Lower leg skin (tissue), 4 donors: Measurements from ENCODE around the gene POT1. TPM values are rescaled to one million over a fixed set of nuclear protein-coding genes. Genes with fewer than 3 reads are reported as not detected.

Source experiments
- DNase-seq, 2 donors: peaks; one replicate each; pipeline ENCODE4 v3.0.0-alpha.2; 2019; ENCODE audit warnings: low spot score in 2 of 2
- H3K4me3 ChIP-seq: fragments of 200-600 bp; sonication (generic); 2 replicates; pipeline ENCODE4 v1.5.1; 2017; ENCODE audit warnings: mild to moderate bottlenecking, low read depth; ENCODE audit not compliant: poor library complexity, severe bottlenecking
- POLR2A ChIP-seq, 2 donors: fragments of 450-650 bp; IDR thresholded peaks; one replicate each; pipeline ENCODE4 v1.6.1; 2016 to 2017; ENCODE audit warnings: antibody characterized with exemption in 2 of 2, mild to moderate bottlenecking in 1 of 2, moderate library complexity in 1 of 2
- WGBS, 2 donors: methylation state at CpG; one replicate each; pipeline ENCODE4 v1.1.5; 2018; 5-methylcytosine and 5-hydroxymethylcytosine counted together
- intact Hi-C: fragments of 100-400 bp; cut with DNase I; formaldehyde crosslinking; loops from one replicate; pipeline ENCODE4 v1.15.0; 2023; ENCODE audit warnings: low total_unique reads
- total RNA-seq, 4 donors: library from RNA; depleted of rRNA; stranded (reverse); fragments of >200 nt; gene quantifications; one replicate each; pipeline ENCODE4 v1.1.0, GENCODE V29; 2016
- TF ChIP-seq, protein P1 (sequence below), 3 donors: fragments of 450-650 bp; IDR thresholded peaks; one replicate each; pipeline ENCODE4 v1.5.1; 2016; ENCODE audit warnings: antibody characterized with exemption in 3 of 3, mild to moderate bottlenecking in 3 of 3, moderate library complexity in 2 of 3

POT1 gene
- total RNA-seq, 4 donors from 2014 or later: 13.9 to 17.8 (median 14.9) TPM

DNA sequence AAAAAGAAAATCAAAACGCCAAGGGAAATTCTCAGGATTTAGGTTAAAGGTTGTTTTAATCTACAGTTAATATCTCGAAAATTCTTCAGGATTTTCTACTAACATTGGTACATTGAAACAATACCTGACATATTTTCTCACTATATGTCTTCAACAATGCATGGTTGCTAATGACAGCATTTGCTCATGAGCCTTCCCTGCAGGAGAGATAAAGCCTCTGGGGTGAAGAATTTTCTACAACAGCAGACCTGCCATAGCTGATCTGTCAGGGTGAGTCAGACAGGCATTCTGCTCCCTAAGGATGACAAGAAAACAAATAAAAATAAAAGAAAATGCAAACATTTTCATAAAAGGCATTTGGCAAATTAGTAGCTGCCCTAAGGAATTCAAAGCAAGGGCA is 152.4 kb downstream of the POT1 start:
- WGBS, 2 donors: 70 to 75% methylated on average over 2 of the region's 2 CpGs

DNA sequence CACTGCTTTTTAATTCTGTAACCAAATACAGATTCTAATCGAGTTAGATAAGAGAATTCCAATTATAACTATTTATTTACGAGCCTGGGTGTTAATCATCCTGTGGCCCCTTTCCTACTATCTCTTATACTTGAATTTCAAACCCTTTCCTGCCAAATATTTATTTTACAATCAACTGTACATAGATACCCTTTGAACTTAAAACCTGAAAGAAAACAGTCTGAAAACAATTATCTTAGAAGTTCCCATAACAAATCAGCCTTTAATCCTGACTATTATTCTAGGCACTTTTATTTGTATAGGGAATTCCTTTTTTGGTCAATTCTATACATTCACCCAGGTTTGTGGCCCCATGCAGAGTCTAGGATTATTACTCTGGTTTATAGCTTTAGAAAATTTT is 153.5 kb downstream of the POT1 start:
- TF ChIP-seq, protein P1, sequence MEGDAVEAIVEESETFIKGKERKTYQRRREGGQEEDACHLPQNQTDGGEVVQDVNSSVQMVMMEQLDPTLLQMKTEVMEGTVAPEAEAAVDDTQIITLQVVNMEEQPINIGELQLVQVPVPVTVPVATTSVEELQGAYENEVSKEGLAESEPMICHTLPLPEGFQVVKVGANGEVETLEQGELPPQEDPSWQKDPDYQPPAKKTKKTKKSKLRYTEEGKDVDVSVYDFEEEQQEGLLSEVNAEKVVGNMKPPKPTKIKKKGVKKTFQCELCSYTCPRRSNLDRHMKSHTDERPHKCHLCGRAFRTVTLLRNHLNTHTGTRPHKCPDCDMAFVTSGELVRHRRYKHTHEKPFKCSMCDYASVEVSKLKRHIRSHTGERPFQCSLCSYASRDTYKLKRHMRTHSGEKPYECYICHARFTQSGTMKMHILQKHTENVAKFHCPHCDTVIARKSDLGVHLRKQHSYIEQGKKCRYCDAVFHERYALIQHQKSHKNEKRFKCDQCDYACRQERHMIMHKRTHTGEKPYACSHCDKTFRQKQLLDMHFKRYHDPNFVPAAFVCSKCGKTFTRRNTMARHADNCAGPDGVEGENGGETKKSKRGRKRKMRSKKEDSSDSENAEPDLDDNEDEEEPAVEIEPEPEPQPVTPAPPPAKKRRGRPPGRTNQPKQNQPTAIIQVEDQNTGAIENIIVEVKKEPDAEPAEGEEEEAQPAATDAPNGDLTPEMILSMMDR (IDR thresholded peaks at IDR 0.05): no peak
- TF ChIP-seq POLR2A (IDR thresholded peaks at IDR 0.05): no peak
- WGBS, 2 donors: 60 to 67% methylated on average over 2 of the region's 2 CpGs
- no peak for DNase-seq
- intact Hi-C loops: no loop called here
- no peak overlapping the region for H3K4me3 ChIP-seq

More for the DNA sequence above, 152.4 kb downstream of the POT1 start:
- intact Hi-C loops: no loop called here
- no peak for DNase-seq
- H3K4me3 ChIP-seq: no peak overlapping the region
- TF ChIP-seq, protein P1 (IDR thresholded peaks at IDR 0.05): no peak
- TF ChIP-seq POLR2A (IDR thresholded peaks at IDR 0.05): no peak

DNA sequence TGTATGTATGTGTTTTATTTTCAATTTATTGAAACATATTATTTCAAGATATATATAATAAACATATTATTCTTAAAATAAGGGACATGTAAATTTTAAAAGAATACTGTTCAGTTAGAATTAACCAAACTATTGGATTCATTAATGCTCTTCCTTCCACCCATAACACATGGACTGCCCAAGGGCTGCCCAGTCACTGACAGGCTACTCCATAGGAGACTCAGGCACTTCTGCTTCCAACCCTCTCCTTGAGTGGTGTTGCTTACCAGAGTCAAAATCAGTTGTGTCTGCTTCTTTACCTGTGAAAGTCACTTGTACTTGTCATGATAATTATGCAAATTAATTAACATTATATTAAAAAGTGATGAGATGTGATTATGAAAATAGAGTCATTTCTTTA is 154.2 kb downstream of the POT1 start:
- H3K4me3 ChIP-seq: no peak overlapping the region
- intact Hi-C loops: no loop called here
- DNase-seq: no peak
- TF ChIP-seq POLR2A (IDR thresholded peaks at IDR 0.05): no peak

DNA sequence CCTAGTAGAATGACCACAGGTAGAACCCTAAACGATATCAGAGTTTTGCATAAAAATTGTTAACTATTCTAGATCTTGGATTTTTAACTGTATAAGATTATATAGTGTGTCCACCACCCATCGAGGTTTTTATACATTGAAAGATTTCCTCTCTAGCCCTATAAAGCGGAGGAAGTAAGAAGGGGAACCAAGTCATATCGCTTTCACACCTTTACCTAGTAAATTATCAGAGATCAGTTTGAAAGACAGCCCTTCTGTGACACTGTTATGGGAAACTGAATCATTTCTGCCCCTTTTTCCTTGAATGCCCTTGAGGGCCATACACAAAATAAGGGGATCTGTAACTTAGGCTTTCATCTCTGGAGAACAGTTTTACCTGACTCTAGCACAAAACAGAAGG is 155.7 kb downstream of the POT1 start:
- intact Hi-C loops: no loop called here
- no peak overlapping the region for H3K4me3 ChIP-seq
- no peak for DNase-seq
- WGBS, 2 donors: 82 to 88% methylated on average over 4 of the region's 4 CpGs
- no peak for TF ChIP-seq POLR2A (IDR thresholded peaks at IDR 0.05)

DNA sequence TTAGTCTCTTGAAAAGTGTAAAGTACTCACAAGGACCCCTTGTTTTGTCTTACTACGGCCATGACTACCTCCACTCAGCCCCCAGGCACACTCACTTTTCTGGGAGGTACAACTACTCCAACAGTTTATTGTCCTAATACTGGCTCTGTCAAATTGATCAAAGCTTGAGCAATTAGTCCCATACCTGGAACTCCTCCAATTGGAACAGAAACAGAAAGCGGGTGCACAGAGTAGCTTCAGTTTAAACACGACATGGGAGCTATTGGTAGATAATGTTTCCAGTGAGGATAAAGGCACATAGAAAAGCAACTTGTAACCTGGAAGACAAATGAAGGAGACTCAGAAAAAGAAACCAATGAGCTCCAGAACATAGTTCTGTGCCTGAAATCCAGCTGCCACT is 156.3 kb downstream of the POT1 start:
- 48 to 56% methylated on average over 3 of the region's 3 CpGs for WGBS, 2 donors
- no peak overlapping the region for H3K4me3 ChIP-seq
- intact Hi-C loops: no loop called here
- TF ChIP-seq, protein P1 (IDR thresholded peaks at IDR 0.05): no peak
- TF ChIP-seq POLR2A (IDR thresholded peaks at IDR 0.05): no peak
- DNase-seq: no peak

Other genes with a start within 250 kb of the POT1 start
- 1 to 10 TPM; 3.9 to 8.0 (median 5.3) TPM for gene GPR37, start 164.0 kb downstream of the POT1 start, total RNA-seq